ENCODE measurements around the gene PTPRK. TPM values are rescaled to one million over a fixed set of nuclear protein-coding genes. Genes with fewer than 3 reads are reported as not detected.
"Not testable (repeated sequence)": the region's sequence is repeated elsewhere in the genome, so short reads cannot be mapped to it uniquely, and the experiment has no call there.

Gene PTPRK
- total RNA-seq, 2 experiments from 2014 or later = 1.8 to 2.2 TPM

- ChIA-PET POLR2A (no interaction called here), CTCF (no interaction called here)
- H3K36me3 Mint-ChIP-seq = no peaks in the 10 kb centered on the region
- H3K4me1 Mint-ChIP-seq (ENCODE audit: low read depth) = no peaks in the 10 kb centered on the region
- no peaks in the 10 kb centered on the region for H3K9me3 Mint-ChIP-seq
- H3K27ac Mint-ChIP-seq = no peak overlapping the region
- no peak overlapping the region for H3K4me3 Mint-ChIP-seq
- intact Hi-C loops (cut with micrococcal nuclease) = no loop called here
- no peak for DNase-seq
- peaks cover 16% of the 10 kb centered on the region for H3K27me3 Mint-ChIP-seq
Measured at GRCh38 chr6:128495536-128496333, 24.7 kb downstream of the PTPRK start.

GRCh38 chr6:128494440-128494839, 26.0 kb downstream of the PTPRK start:
- Mint-ChIP-seq H3K36me3 (no peaks in the 10 kb centered on the region), H3K9me3 (no peaks in the 10 kb centered on the region), H3K27me3 (peaks cover 17% of the 10 kb centered on the region), H3K4me1 (ENCODE audit: low read depth) (no peaks in the 10 kb centered on the region), H3K4me3 (no peak overlapping the region), H3K27ac (no peak overlapping the region)
- POLR2A ChIA-PET = interaction anchor here (0.6 kb wide), 1 partner anchor 315 kb away, joined by 3 read pairs; no protein-coding TSS in a partner anchor
- CTCF ChIA-PET = no interaction called here
- intact Hi-C loops (cut with micrococcal nuclease) = no loop called here
- DNase-seq = no peak

DNA sequence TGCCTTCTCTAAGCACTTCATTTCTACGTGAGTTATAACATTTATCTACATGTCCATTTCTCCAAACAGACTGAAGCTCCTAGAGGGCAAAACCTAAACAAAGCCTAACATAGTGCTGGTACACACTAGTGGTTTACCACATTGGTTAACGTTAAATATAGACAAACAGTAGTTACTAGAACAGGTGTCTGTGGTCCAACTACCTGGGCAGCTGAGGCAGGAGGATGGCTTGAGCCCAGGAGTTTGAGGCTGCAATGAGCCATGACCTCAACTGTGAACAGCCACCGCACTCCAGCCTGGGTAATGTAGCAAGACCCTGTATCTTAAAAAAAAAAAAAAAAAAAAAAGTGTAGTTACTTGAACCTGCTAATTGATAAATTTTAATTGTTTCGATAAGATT, 26.5 kb downstream of the PTPRK start:
- no peak for DNase-seq
- ChIA-PET POLR2A (interaction anchor here (0.6 kb wide), 1 partner anchor 315 kb away, joined by 3 read pairs; no protein-coding TSS in a partner anchor), CTCF (no interaction called here)
- no peaks in the 10 kb centered on the region for H3K4me1 Mint-ChIP-seq (ENCODE audit: low read depth)
- intact Hi-C loops (cut with micrococcal nuclease) = no loop called here
- no peak overlapping the region for H3K4me3 Mint-ChIP-seq
- H3K27ac Mint-ChIP-seq = no peak overlapping the region
- no peaks in the 10 kb centered on the region for H3K9me3 Mint-ChIP-seq
- no peaks in the 10 kb centered on the region for H3K36me3 Mint-ChIP-seq
- peaks cover 17% of the 10 kb centered on the region for H3K27me3 Mint-ChIP-seq

DNA sequence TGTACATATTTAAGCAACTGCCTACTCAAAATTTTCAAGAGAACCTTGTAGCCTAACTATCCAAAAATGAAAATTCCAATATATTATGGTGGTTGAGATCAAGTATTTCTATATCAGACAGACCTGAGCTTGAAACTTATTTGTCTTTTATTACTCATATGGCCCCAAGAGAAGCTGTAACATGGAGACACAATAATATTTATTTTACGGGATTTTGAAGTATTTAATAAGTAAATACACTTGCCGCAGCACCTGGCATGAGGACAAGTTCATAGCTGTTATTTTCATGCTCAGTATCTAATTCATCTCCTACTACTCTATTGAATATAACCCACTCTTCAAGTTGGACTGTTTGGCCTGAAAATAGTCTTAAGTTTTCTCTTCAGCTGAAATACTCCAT, 28.0 kb downstream of the PTPRK start:
- no peaks in the 10 kb centered on the region for H3K4me1 Mint-ChIP-seq (ENCODE audit: low read depth)

DNA sequence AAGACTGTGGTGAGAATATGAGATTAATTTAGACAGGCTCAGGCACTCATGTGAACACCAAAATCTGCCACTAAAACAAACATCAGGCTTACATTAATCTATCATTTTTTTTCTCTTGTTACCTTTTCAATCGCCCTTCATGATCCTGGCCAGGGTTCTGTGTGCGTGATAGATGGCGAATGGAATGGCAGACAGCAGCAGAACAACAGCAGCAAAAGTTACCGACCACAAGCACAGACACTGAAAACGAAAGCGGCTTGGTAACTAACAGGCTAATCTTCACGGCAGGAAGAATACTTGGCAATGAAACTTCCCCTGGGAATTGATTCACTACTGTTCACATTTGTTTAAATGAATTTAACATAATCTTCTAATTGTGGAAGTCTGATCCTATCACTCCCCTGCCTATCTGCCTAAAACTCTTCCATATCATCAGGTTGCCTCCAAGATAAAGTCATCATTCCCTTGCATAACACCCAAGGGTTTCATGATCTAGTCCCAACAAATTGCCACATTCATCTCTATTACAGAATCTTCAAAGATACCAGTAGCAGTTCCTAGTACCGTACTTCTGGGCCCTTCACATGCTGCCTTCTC, 28.7 kb downstream of the PTPRK start:
- Mint-ChIP-seq H3K36me3 (no peaks in the 10 kb centered on the region), H3K27ac (no peak overlapping the region), H3K4me1 (ENCODE audit: low read depth) (no peaks in the 10 kb centered on the region), H3K4me3 (no peak overlapping the region), H3K27me3 (peaks cover 17% of the 10 kb centered on the region), H3K9me3 (no peaks in the 10 kb centered on the region)
- ChIA-PET POLR2A (no interaction called here), CTCF (no interaction called here)
- no peak for DNase-seq
- intact Hi-C loops (cut with micrococcal nuclease) = no loop called here

More for the DNA sequence above, 28.0 kb downstream of the PTPRK start:
- H3K9me3 Mint-ChIP-seq = no peaks in the 10 kb centered on the region
- no peak overlapping the region for H3K4me3 Mint-ChIP-seq
- CTCF ChIA-PET = no interaction called here
- POLR2A ChIA-PET = no interaction called here
- intact Hi-C loops (cut with micrococcal nuclease) = no loop called here
- no peaks in the 10 kb centered on the region for H3K36me3 Mint-ChIP-seq
- peaks cover 17% of the 10 kb centered on the region for H3K27me3 Mint-ChIP-seq
- no peak overlapping the region for H3K27ac Mint-ChIP-seq
- DNase-seq = no peak

DNA sequence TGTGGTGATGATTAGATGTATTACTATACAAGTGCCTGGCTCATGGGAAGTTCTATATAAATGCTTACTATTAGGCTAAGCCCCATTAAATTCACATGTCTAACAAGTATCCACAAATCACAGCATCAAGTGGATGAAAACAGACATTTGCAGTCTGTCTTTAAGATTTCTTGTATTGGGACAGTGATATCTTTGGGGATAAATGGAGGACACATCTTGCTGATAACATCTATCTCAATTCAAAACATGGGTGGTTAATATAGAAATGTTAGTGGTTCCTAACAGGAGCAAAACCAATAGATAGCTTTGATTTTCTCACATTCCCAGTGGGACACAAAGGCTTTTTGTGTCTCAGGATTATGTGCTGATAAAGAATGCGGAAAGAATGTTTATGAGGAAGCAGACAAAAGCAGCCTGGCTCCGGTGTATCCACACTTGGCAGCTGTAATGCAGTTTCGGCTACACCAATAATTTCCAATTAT, 29.3 kb downstream of the PTPRK start:
- CTCF ChIA-PET = no interaction called here

DNA sequence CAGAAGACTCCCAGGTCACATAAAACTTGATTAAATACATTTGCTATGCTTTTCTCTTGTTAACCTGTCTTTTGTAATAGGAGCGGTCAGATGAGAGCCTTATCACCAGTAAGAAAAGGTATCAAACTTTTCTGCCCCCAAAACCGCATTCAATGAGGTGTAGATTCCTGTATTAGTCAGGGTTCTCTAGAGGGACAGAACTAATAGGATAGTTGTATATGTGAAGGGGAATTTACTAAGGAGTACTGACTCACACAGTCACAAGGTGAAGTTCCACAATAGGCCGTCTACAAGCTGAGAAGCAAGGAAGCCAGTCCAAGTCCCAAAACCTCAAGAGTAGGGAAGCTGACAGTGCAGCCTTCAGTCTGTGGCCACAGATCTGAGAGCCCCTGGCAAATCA, 32.7 kb downstream of the PTPRK start:
- no peak for DNase-seq
- no peak overlapping the region for H3K27ac Mint-ChIP-seq
- H3K4me3 Mint-ChIP-seq = no peak overlapping the region
- H3K27me3 Mint-ChIP-seq = peaks cover 12% of the 10 kb centered on the region
- ChIA-PET POLR2A (no interaction called here), CTCF (no interaction called here)
- no peaks in the 10 kb centered on the region for H3K4me1 Mint-ChIP-seq (ENCODE audit: low read depth)
- no peaks in the 10 kb centered on the region for H3K36me3 Mint-ChIP-seq
- H3K9me3 Mint-ChIP-seq = no peaks in the 10 kb centered on the region
- intact Hi-C loops (cut with micrococcal nuclease) = no loop called here

More for the DNA sequence above, 29.3 kb downstream of the PTPRK start:
- intact Hi-C loops (cut with micrococcal nuclease) = no loop called here
- Mint-ChIP-seq H3K4me1 (ENCODE audit: low read depth) (no peaks in the 10 kb centered on the region), H3K9me3 (no peaks in the 10 kb centered on the region), H3K4me3 (no peak overlapping the region), H3K27ac (no peak overlapping the region), H3K36me3 (no peaks in the 10 kb centered on the region), H3K27me3 (peaks cover 17% of the 10 kb centered on the region)
- POLR2A ChIA-PET = no interaction called here
- DNase-seq = no peak

- ChIA-PET POLR2A (no interaction called here), CTCF (no interaction called here)
- H3K36me3 Mint-ChIP-seq = no peaks in the 10 kb centered on the region
- H3K9me3 Mint-ChIP-seq = no peaks in the 10 kb centered on the region
- H3K27me3 Mint-ChIP-seq = peaks cover 6% of the 10 kb centered on the region
- H3K4me3 Mint-ChIP-seq = no peak overlapping the region
- intact Hi-C loops (cut with micrococcal nuclease) = no loop called here
- no peak overlapping the region for H3K27ac Mint-ChIP-seq
- no peaks in the 10 kb centered on the region for H3K4me1 Mint-ChIP-seq (ENCODE audit: low read depth)
- DNase-seq = no peak
Measured at GRCh38 chr6:128487055-128487454, 33.3 kb downstream of the PTPRK start.

DNA sequence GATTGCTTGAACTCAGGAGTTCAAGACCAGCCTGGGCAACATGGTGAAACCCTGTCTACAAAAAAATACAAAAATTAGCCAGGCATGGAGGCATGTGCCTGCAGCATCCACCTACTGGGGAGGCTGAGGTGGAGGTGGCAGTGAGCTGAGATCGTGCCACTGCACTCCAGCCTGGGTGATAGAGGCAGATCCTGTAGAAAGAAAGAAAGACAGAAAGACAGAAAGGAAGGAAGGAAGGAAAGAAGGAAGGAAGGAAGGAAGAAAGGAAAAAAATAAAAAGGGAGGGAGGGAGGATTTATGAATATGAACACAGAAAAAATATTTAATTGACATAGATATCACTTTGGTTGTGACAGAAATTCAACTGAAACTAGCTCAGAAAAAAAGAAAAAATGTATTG, 33.8 kb downstream of the PTPRK start:
- H3K4me3 Mint-ChIP-seq; DNase-seq; H3K9me3 Mint-ChIP-seq; POLR2A ChIA-PET; H3K27ac Mint-ChIP-seq; H3K27me3 Mint-ChIP-seq; H3K4me1 Mint-ChIP-seq (ENCODE audit: low read depth); H3K36me3 Mint-ChIP-seq; intact Hi-C loops (cut with micrococcal nuclease); CTCF ChIA-PET: not testable (repeated sequence)

GRCh38 chr6:128483472-128484135, 36.8 kb downstream of the PTPRK start:
- Mint-ChIP-seq H3K4me1 (ENCODE audit: low read depth) (peaks cover 3% of the 10 kb centered on the region), H3K4me3 (no peak overlapping the region), H3K9me3 (no peaks in the 10 kb centered on the region), H3K27me3 (no peaks in the 10 kb centered on the region), H3K36me3 (no peaks in the 10 kb centered on the region), H3K27ac (no peak overlapping the region)
- intact Hi-C loops (cut with micrococcal nuclease) = no loop called here
- DNase-seq = no peak
- ChIA-PET POLR2A (no interaction called here), CTCF (no interaction called here)

GRCh38 chr6:128482642-128483041, 37.8 kb downstream of the PTPRK start:
- ChIA-PET POLR2A (no interaction called here), CTCF (no interaction called here)
- intact Hi-C loops (cut with micrococcal nuclease) = no loop called here
- H3K27ac Mint-ChIP-seq = no peak overlapping the region
- H3K36me3 Mint-ChIP-seq = no peaks in the 10 kb centered on the region
- no peak for DNase-seq
- H3K27me3 Mint-ChIP-seq = no peaks in the 10 kb centered on the region
- no peaks in the 10 kb centered on the region for H3K9me3 Mint-ChIP-seq
- H3K4me3 Mint-ChIP-seq = no peak overlapping the region
- peaks cover 9% of the 10 kb centered on the region for H3K4me1 Mint-ChIP-seq (ENCODE audit: low read depth)

DNA sequence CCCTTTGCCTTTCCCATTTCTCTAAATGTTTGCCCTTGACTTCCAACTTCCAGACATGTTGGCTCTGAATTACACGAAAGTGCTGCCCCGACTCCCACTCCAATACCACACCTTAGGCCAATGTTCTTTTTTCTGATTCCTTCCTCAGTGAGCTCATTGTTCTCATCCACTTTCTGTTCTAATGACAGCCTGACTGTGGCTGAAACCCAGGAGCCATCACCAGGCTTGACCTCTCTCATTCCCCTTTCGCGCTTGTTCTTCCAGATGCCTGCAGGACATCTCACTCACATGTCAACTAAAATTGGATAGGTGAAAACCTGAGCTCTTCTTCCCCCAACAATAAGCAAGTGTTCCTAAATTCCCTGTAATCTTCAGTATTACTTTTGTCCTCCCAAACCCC, 40.4 kb downstream of the PTPRK start:
- CTCF ChIA-PET = no interaction called here
- H3K36me3 Mint-ChIP-seq = no peaks in the 10 kb centered on the region
- H3K27me3 Mint-ChIP-seq = no peaks in the 10 kb centered on the region
- no peak overlapping the region for H3K27ac Mint-ChIP-seq
- DNase-seq = no peak
- peaks cover 9% of the 10 kb centered on the region for H3K4me1 Mint-ChIP-seq (ENCODE audit: low read depth)
- POLR2A ChIA-PET = no interaction called here
- intact Hi-C loops (cut with micrococcal nuclease) = no loop called here
- H3K4me3 Mint-ChIP-seq = no peak overlapping the region
- H3K9me3 Mint-ChIP-seq = no peaks in the 10 kb centered on the region

Data from activated CD4-positive, alpha-beta memory T cell treated with anti-CD3 and anti-CD28 coated beads for 36 hours (primary cell).